ENCODE data around the gene KRT12.
"Not testable (repeated sequence)": the region's sequence is repeated elsewhere in the genome, so short reads cannot be mapped to it uniquely, and the experiment has no call there.

Gene KRT12

GRCh38 chr17:40841246-40841645 is 25.8 kb downstream of the KRT12 start:
- no peak for DNase-seq

GRCh38 chr17:40839194-40839593 is 27.8 kb downstream of the KRT12 start:
- DNase-seq = no peak

- no peak for DNase-seq
Observed at GRCh38 chr17:40836020-40836419, 31.0 kb downstream of the KRT12 start.

GRCh38 chr17:40833882-40834281 is 33.1 kb downstream of the KRT12 start:
- no peak for DNase-seq

GRCh38 chr17:40832840-40833239 is 34.2 kb downstream of the KRT12 start:
- no peak for DNase-seq

GRCh38 chr17:40830085-40830776 is 36.8 kb downstream of the KRT12 start:
- no peak for DNase-seq

GRCh38 chr17:40828454-40829044 is 38.5 kb downstream of the KRT12 start:
- no peak for DNase-seq

- DNase-seq = no peak
Observed at GRCh38 chr17:40827746-40828453, 39.1 kb downstream of the KRT12 start.

- DNase-seq = no peak
Observed at GRCh38 chr17:40825599-40825998, 41.4 kb downstream of the KRT12 start.

GRCh38 chr17:40824015-40824832 is 42.8 kb downstream of the KRT12 start:
- DNase-seq = no peak

GRCh38 chr17:40822132-40822812 is 44.8 kb downstream of the KRT12 start, which contains the start of gene KRT10:
Gene KRT10, minus strand, starts transcription at chr17:40822614. Its CDS starts 29 bp downstream, at chr17:40822585.
- DNase-seq = no peak

- no peak for DNase-seq
Observed at GRCh38 chr17:40821536-40821935, 45.5 kb downstream of the KRT12 start.

- DNase-seq = no peak
Observed at GRCh38 chr17:40820228-40820838, 46.7 kb downstream of the KRT12 start.

- no peak for DNase-seq
Observed at GRCh38 chr17:40819528-40820125, 47.4 kb downstream of the KRT12 start.

GRCh38 chr17:40818733-40819527 is 48.1 kb downstream of the KRT12 start:
- peak; percentile 83 to 90 for DNase-seq

- DNase-seq = peak in 1 of 2 donors; percentile 7
Observed at GRCh38 chr17:40818343-40818732, 48.7 kb downstream of the KRT12 start.

- no peak for DNase-seq
Observed at GRCh38 chr17:40817103-40817682, 49.8 kb downstream of the KRT12 start.

GRCh38 chr17:40816569-40816968 is 50.5 kb downstream of the KRT12 start:
- no peak for DNase-seq

GRCh38 chr17:40815381-40815780 is 51.6 kb downstream of the KRT12 start:
- no peak for DNase-seq

GRCh38 chr17:40814657-40815056 is 52.4 kb downstream of the KRT12 start:
- not testable (repeated sequence) for DNase-seq

Data from CD4-positive, alpha-beta T cell treated with Interferon alpha-2 for 1 hour (primary cell).